RWPE1 (cell line): ENCODE results near the gene DAPK1.

Experiments
- CTCF ChIA-PET: fragments of 350-600 bp; sonication (Branson Sonifier 250); formaldehyde crosslinking; extraction: SDS; loops from one replicate; lab custom pipeline; 2021; lab: Yijun Ruan, JAX
- POLR2A ChIA-PET: fragments of 400-600 bp; formaldehyde crosslinking; extraction: SDS; loops from one replicate; lab custom pipeline; 2020; ENCODE audit warnings: antibody characterized with exemption; ENCODE audit not compliant: low non-redundant PET; lab: Yijun Ruan, JAX
- DNase-seq: peaks from one replicate; pipeline ENCODE4 v3.0.0; 2012; ENCODE audit warnings: low spot score
- H3K27ac ChIP-seq: fragments of 450-650 bp; 2 replicates; pipeline ENCODE4 v1.5.1; 2017
- CTCF ChIP-seq: fragments of 450-650 bp; conservative IDR thresholded peaks from 2 replicates; pipeline ENCODE4 v1.5.1; 2017; ENCODE audit warnings: low read depth, mild to moderate bottlenecking

Gene DAPK1

GRCh38 chr9:87746186-87746585 lies 248.5 kb downstream of the DAPK1 start:
- ChIA-PET CTCF (no interaction called here), POLR2A (no interaction called here)
- no peak for TF ChIP-seq CTCF
- no peak for DNase-seq
- no peak overlapping the region for H3K27ac ChIP-seq

DNA sequence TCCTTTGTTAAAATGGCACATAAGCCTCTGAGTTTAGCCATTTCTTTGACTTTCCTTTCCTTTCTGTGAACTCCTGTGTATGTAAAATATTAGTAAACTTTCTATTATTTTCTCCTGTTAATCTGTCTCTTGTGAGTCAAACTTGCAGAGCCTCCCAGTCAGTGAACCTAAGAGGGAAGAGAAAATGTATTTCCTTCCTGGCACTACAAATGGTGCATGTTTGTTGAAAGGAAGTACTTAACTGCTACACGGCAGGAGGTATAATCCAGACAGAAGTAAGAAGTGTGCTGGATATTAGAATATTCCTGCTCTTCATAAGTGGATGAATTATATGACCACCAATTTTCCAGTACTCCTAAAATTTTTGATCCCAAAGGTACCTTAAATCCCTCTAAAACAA lies 251.2 kb downstream of the DAPK1 start:
- no peak for DNase-seq
- ChIA-PET POLR2A (no interaction called here), CTCF (no interaction called here)
- no peak for TF ChIP-seq CTCF
- no peak overlapping the region for H3K27ac ChIP-seq

DNA sequence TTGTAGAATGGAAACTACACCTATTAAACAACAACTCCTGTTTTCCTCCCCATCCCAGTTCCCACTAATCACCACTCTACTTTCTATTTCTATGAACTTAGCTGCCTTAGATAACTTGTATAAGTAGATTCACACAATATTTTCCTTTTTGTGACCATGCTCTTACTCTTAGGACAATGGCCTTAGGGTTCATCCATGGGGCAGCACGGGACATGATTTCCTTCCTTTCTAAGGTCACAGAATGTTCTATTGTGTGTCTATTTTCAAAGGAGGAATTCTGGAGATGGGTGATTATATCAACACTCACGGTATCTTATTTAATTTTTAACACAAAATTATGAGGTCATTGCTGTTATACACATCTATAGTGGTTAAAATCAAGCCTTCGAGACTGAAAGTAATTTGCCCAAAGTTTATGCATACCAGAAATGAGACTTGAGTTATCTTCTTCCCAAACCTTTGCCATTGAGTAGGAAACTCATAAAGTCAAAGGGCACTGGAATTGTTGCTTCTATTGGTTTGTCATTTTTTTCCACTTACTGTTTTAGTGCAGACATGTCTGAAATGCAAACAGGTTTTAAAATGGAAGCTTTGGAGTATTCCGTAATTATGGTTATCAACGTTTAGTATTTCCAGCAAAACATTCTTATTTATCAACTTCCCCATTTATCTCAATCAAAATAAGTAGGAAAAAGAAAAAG lies 251.8 kb downstream of the DAPK1 start:
- POLR2A ChIA-PET = no interaction called here
- no peak overlapping the region for H3K27ac ChIP-seq
- no peak for DNase-seq
- CTCF ChIA-PET = no interaction called here
- TF ChIP-seq CTCF = no peak

GRCh38 chr9:87750726-87751125 lies 253.1 kb downstream of the DAPK1 start:
- POLR2A ChIA-PET = no interaction called here
- CTCF ChIA-PET = no interaction called here
- TF ChIP-seq CTCF = no peak
- no peak for DNase-seq
- no peak overlapping the region for H3K27ac ChIP-seq

- ChIA-PET POLR2A (no interaction called here), CTCF (no interaction called here)
- DNase-seq = no peak
- TF ChIP-seq CTCF = no peak
- no peak overlapping the region for H3K27ac ChIP-seq
Observed at GRCh38 chr9:87751423-87751822, 253.8 kb downstream of the DAPK1 start.

GRCh38 chr9:87751868-87752267 lies 254.2 kb downstream of the DAPK1 start:
- H3K27ac ChIP-seq = no peak overlapping the region
- CTCF ChIA-PET = no interaction called here
- POLR2A ChIA-PET = no interaction called here
- no peak for DNase-seq
- TF ChIP-seq CTCF = no peak

- no peak for DNase-seq
- H3K27ac ChIP-seq = no peak overlapping the region
- ChIA-PET CTCF (no interaction called here), POLR2A (no interaction called here)
- no peak for TF ChIP-seq CTCF
Observed at GRCh38 chr9:87753313-87753712, 255.6 kb downstream of the DAPK1 start.
